KMS-11 (cell line): ENCODE results near the gene TGFBR1.

ENCODE experiments used
- H2AFZ ChIP-seq: fragments of 200-600 bp; sonication (generic); 2 replicates; pipeline ENCODE4 v1.6.1; 2016; ENCODE audit warnings: antibody characterized with exemption, mixed run types, low read depth
- H3K27ac ChIP-seq: fragments of 200-600 bp; sonication (generic); 2 replicates; pipeline ENCODE4 v1.6.1; 2016; ENCODE audit warnings: mild to moderate bottlenecking, mixed run types
- H3K27me3 ChIP-seq: fragments of 200-600 bp; sonication (generic); 2 replicates; pipeline ENCODE4 v1.6.1; 2017; ENCODE audit warnings: mild to moderate bottlenecking, low read depth, mixed run types, moderate library complexity; ENCODE audit not compliant: insufficient read depth
- H3K36me3 ChIP-seq: fragments of 200-600 bp; sonication (generic); 2 replicates; pipeline ENCODE4 v1.6.1; 2017; ENCODE audit warnings: mild to moderate bottlenecking, mixed run types; ENCODE audit not compliant: insufficient read depth
- H3K4me1 ChIP-seq: fragments of 200-600 bp; sonication (generic); 2 replicates; pipeline ENCODE4 v1.6.1; 2016; ENCODE audit warnings: mild to moderate bottlenecking, low read depth, mixed run types; ENCODE audit not compliant: poor library complexity, severe bottlenecking
- H3K4me2 ChIP-seq: fragments of 200-600 bp; sonication (generic); 2 replicates; pipeline ENCODE4 v1.7.0; 2016; ENCODE audit warnings: mild to moderate bottlenecking, mixed run types
- H3K4me3 ChIP-seq: fragments of 200-600 bp; sonication (generic); IDR thresholded peaks from 2 replicates; pipeline ENCODE4 v1.6.1; 2017; ENCODE audit warnings: low read depth, low read length, mixed read lengths; ENCODE audit not compliant: insufficient read depth
- H3K79me2 ChIP-seq: fragments of 200-600 bp; sonication (generic); 2 replicates; pipeline ENCODE4 v1.6.1; 2016; ENCODE audit warnings: low read depth, mixed run types; ENCODE audit not compliant: insufficient read depth
- H3K9ac ChIP-seq: fragments of 200-600 bp; sonication (generic); 2 replicates; pipeline ENCODE4 v1.6.1; 2016; ENCODE audit warnings: mild to moderate bottlenecking, mixed run types
- H4K20me1 ChIP-seq: fragments of 200-600 bp; sonication (generic); 2 replicates; pipeline ENCODE4 v1.6.1; 2016; ENCODE audit warnings: mild to moderate bottlenecking, mixed run types; ENCODE audit not compliant: insufficient read depth
- TF ChIP-seq, protein P1 (sequence below): fragments of 200-600 bp; sonication (generic); conservative IDR thresholded peaks from 2 replicates; pipeline ENCODE4 v1.6.1; 2017; ENCODE audit warnings: low read depth, mild to moderate bottlenecking, antibody characterized with exemption, low read length, moderate library complexity, mixed read lengths

TGFBR1 gene

DNA sequence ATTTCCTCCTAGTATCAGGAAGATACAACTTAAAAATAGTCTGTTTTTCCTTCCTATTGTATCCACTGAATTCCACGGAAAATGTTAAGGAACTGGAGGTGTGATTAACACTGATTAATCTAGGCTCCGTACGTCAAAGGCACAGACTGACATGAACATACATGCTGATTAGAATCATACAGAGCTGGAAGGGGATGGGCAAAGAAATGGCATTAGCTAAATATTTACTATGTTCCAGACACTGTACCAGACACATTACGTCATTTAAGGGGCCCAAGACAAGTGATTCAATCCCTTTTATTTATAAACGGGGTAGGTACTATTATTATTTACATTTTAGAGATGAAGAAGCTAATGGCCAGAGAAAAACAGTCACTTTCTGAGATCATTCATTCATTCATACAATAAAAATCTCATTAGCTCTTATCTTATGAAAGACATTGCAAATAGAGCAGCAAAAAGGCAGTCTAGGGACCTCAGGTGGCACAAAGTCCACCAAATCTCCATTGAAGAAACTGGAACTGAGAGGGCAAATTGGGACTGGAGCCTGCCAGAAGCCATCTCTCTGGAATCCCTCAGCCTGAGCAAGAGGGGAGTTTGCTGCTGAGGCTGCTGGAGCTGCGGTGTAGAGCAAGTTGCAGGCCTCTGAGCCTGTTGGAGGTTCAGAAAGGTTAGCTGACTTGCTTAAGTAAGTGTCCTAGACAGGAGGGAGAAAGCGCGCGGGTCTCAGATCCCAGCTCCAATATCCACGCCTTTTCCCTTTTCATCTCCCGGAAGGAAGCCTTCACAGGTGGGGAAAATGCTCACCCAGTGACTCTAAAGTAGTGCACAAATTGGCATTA, 1.6 kb upstream of the TGFBR1 start:
- peaks cover 28% of the 10 kb centered on the region for H3K4me1 ChIP-seq
- H3K4me2 ChIP-seq, result no peak overlapping the region; the same call in 1 of the 2 replicates
- H3K4me3 ChIP-seq, result no peak overlapping the region
- H4K20me1 ChIP-seq, result no peaks in the 10 kb centered on the region
- no peak overlapping the region for H3K9ac ChIP-seq
- no peaks in the 10 kb centered on the region for H3K27me3 ChIP-seq
- H3K79me2 ChIP-seq, result peaks cover 18% of the 10 kb centered on the region; the same call in 1 of the 2 replicates
- TF ChIP-seq, protein P1, sequence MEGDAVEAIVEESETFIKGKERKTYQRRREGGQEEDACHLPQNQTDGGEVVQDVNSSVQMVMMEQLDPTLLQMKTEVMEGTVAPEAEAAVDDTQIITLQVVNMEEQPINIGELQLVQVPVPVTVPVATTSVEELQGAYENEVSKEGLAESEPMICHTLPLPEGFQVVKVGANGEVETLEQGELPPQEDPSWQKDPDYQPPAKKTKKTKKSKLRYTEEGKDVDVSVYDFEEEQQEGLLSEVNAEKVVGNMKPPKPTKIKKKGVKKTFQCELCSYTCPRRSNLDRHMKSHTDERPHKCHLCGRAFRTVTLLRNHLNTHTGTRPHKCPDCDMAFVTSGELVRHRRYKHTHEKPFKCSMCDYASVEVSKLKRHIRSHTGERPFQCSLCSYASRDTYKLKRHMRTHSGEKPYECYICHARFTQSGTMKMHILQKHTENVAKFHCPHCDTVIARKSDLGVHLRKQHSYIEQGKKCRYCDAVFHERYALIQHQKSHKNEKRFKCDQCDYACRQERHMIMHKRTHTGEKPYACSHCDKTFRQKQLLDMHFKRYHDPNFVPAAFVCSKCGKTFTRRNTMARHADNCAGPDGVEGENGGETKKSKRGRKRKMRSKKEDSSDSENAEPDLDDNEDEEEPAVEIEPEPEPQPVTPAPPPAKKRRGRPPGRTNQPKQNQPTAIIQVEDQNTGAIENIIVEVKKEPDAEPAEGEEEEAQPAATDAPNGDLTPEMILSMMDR, result no peak
- H2AFZ ChIP-seq, result no peak overlapping the region
- H3K27ac ChIP-seq, result no peak overlapping the region
- no peaks in the 10 kb centered on the region for H3K36me3 ChIP-seq

DNA sequence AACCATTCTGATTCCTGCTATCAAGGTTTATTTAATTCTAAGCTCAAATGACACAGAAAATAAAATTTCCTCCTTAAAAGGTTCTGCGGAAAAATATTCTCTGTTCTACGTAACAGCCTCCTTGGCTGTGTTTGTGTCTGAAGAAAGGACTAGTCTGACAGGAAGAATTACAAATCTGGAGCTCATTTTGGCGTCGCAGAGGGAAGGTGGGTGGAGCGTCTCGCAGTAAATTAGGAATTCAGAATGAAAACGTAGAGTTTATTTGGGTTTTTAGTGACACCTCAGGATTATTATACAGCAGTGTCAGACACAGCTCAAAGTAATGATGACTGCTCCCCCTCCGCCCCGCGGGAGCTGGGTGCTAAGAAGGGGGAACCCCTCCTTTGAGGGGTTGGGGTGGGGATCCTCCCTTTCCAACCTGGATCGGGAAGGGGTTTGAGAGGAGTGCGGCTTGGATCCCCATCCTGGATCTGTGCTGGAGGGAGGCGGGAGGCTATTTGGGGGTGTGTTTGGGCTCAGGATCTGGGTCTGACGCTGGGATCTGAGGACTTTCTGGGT, 933 bp upstream of the TGFBR1 start:
- TF ChIP-seq, protein P1, result no peak
- no peak overlapping the region for H3K27ac ChIP-seq

DNA sequence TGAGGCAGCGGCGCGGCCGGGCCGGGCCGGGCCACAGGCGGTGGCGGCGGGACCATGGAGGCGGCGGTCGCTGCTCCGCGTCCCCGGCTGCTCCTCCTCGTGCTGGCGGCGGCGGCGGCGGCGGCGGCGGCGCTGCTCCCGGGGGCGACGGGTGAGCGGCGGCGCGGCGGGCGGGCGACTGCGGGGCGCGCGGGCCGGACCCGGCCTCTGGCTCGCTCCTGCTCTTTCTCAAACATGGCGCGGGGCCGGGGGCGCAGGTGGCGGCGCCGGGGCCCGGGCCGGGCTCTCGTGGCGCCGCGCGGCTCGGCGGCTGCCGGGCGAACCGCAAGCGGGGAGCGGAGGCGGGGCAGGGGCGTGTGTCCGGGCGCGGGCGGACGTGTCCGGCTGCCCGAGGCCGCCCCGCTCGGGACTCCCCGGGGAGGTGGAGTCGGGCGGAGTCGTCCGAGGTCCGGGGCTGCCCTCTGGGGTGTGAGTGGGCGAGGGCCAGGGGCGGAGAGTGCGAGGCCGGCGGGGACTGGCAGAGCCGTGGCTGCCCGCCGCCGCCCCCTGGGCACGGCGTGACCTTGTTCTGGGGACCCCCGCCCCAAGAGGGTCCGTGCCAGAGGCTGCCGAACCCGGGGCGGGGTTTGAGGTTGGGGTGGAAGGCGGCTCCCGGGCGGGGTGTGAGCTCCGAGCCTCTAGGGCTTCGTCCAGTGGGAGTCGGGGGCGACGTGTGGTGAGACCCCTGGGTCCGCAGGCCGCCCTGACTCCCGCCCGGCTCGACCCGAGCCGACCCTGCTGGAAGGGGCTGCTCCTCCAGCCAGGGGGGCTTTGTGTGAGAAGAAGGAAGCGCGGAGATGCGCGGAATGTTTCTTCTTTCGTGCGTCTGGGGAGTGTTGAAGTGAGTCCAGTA, 485 bp downstream of the TGFBR1 start:
- H4K20me1 ChIP-seq, result no peaks in the 10 kb centered on the region
- H3K4me2 ChIP-seq, result peak overlapping the region; percentile 59
- no peaks in the 10 kb centered on the region for H3K27me3 ChIP-seq
- H3K9ac ChIP-seq, result peak overlapping the region; percentile 33; the same call in 1 of the 2 replicates
- H3K36me3 ChIP-seq, result no peaks in the 10 kb centered on the region
- H3K4me3 ChIP-seq, result no peak overlapping the region
- H2AFZ ChIP-seq, result no peak overlapping the region; the same call in 1 of the 2 replicates
- no peak overlapping the region for H3K27ac ChIP-seq
- H3K4me1 ChIP-seq, result peaks cover 29% of the 10 kb centered on the region
- TF ChIP-seq, protein P1, result no peak
- peaks cover 26% of the 10 kb centered on the region; the same call in 1 of the 2 replicates for H3K79me2 ChIP-seq

More for the DNA sequence above, 933 bp upstream of the TGFBR1 start:
- Histone ChIP-seq H4K20me1 (no peaks in the 10 kb centered on the region), H3K36me3 (no peaks in the 10 kb centered on the region), H3K4me3 (no peak overlapping the region), H2AFZ (peak overlapping the region; percentile 57; the same call in 1 of the 2 replicates), H3K4me2 (peak overlapping the region; percentile 31), H3K79me2 (peaks cover 25% of the 10 kb centered on the region; the same call in 1 of the 2 replicates), H3K9ac (no peak overlapping the region), H3K4me1 (peaks cover 29% of the 10 kb centered on the region), H3K27me3 (no peaks in the 10 kb centered on the region)

DNA sequence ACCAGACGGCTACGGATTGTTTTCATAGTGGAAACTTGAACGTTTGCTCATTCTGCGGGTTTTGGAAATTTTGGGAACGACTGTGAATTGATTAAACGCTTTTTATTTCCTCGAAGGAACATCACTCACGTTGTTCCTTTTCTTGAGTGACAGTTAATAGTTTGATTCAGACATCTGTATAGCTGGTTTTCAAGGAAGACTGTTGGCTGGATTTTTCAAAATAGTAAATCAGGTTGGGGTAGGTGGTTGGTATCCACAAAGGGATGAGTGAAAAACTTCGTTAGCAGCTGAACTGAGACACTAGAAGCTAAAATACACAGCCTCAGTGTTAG, 1.1 kb downstream of the TGFBR1 start:
- no peak overlapping the region for H2AFZ ChIP-seq
- no peaks in the 10 kb centered on the region for H3K36me3 ChIP-seq
- peak overlapping the region; percentile 33; the same call in 1 of the 2 replicates for H3K9ac ChIP-seq
- H3K27ac ChIP-seq, result no peak overlapping the region
- peaks cover 29% of the 10 kb centered on the region for H3K4me1 ChIP-seq
- no peaks in the 10 kb centered on the region for H4K20me1 ChIP-seq
- TF ChIP-seq, protein P1, result no peak
- no peaks in the 10 kb centered on the region for H3K27me3 ChIP-seq
- H3K4me2 ChIP-seq, result peak overlapping the region; percentile 59
- peaks cover 31% of the 10 kb centered on the region; the same call in 1 of the 2 replicates for H3K79me2 ChIP-seq
- H3K4me3 ChIP-seq, result no peak overlapping the region
